Measurements from ENCODE around the gene MYO18A.
"Not testable (repeated sequence)": the region's sequence is repeated elsewhere in the genome, so short reads cannot be mapped to it uniquely, and the experiment has no call there.

Gene MYO18A

DNA sequence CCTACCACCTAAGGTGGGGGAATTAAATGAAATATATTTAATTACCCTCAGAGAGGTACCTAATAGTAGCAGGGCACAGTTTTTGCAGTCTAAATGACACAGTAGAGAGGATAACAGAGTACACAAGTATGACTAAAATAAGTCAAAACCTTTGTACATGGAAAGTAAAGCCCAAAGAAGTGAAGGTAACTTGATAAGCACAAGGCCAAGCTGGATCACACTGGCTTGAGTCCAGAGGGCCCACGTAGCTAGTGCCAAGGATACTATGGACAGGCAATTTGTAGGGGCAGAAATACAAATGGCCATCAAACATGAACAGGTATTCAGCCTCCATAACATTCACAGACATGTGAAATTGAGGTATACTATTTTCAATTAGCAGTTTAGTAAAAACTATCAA, 7.6 kb downstream of the MYO18A start:
- no peak overlapping the region for H2BK12ac ChIP-seq (ENCODE audit: low read length in 2 of 2)
- H3K79me1 ChIP-seq (replicated peaks; ENCODE audit: low read length, poor library complexity, severe bottlenecking) = peaks cover 15% of the 10 kb centered on the region
- H4K91ac ChIP-seq (ENCODE audit: low read length) = no peak overlapping the region
- no peak overlapping the region for H3K27ac ChIP-seq (ENCODE audit: low read length, poor library complexity, severe bottlenecking)
- no peak overlapping the region for H3K9ac ChIP-seq (ENCODE audit: low read length)
- no peak overlapping the region for H3K14ac ChIP-seq (ENCODE audit: low read length in 2 of 2)
- DNase-seq = no peak
- no peak overlapping the region for H2AFZ ChIP-seq (ENCODE audit: low read depth, low read length)
- H3K23ac ChIP-seq (ENCODE audit: low read length in 2 of 2) = no peak overlapping the region
- no peaks in the 10 kb centered on the region for H3K27me3 ChIP-seq (ENCODE audit: control insufficient read depth in 1 of 2, insufficient read depth in 1 of 2, low read length in 2 of 2)
- no peak overlapping the region for H4K8ac ChIP-seq (ENCODE audit: low read length)
- H3K18ac ChIP-seq (ENCODE audit: low read depth in 1 of 2, low read length in 2 of 2) = no peak overlapping the region
- no peak overlapping the region for H3K4ac ChIP-seq (ENCODE audit: low read depth in 1 of 2, low read length in 2 of 2)
- no peak overlapping the region for H2BK120ac ChIP-seq (ENCODE audit: low read depth, low read length)
- H3K4me2 ChIP-seq (ENCODE audit: low read length, poor library complexity, severe bottlenecking) = no peak overlapping the region
- H3K4me3 ChIP-seq (ENCODE audit: insufficient read depth in 1 of 2, low read depth in 1 of 2, low read length in 2 of 2) = no peak overlapping the region
- no peaks in the 10 kb centered on the region for H3K9me3 ChIP-seq (ENCODE audit: control insufficient read depth, low read length)
- H3K36me3 ChIP-seq (ENCODE audit: control insufficient read depth in 1 of 2, insufficient read depth in 2 of 2, low read depth in 1 of 2, low read length in 2 of 2) = peaks cover 2 to 4% of the 10 kb centered on the region in 2 experiments
- H2BK5ac ChIP-seq (ENCODE audit: low read depth, low read length, poor library complexity, severe bottlenecking) = no peak overlapping the region
- no peak overlapping the region for H2BK15ac ChIP-seq (ENCODE audit: low read depth, poor library complexity, severe bottlenecking)
- peak overlapping the region; percentile 34 for H2AK5ac ChIP-seq (ENCODE audit: low read length, severe bottlenecking)
- H3K4me1 ChIP-seq (ENCODE audit: control insufficient read depth, insufficient read depth, low read depth, low read length) = peaks cover 12% of the 10 kb centered on the region
- WGBS = 71% methylated on average over 1 of the region's 1 CpG

DNA sequence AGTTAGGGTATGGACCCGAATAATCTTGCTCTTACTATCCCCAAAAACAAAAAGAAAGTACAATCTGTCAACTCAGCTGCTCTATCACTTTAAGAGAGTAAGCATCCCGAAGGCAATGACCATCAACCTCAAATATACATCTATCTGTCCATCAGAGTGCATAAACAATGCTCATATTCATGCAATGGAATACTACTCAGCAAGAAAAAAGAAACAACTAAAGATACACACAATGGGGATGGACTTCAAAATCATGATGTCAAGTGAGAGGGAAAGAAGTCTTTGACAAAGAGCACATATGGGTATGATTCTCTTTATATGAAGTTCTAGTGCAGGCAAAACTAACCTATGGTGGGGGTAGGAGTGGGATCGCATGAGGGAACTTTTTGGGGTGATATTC, 9.5 kb downstream of the MYO18A start:
- H2BK15ac ChIP-seq (ENCODE audit: low read depth, poor library complexity, severe bottlenecking) = no peak overlapping the region
- H2BK5ac ChIP-seq (ENCODE audit: low read depth, low read length, poor library complexity, severe bottlenecking) = no peak overlapping the region
- no peak overlapping the region for H4K8ac ChIP-seq (ENCODE audit: low read length)
- H2AFZ ChIP-seq (ENCODE audit: low read depth, low read length) = no peak overlapping the region
- peaks cover 14% of the 10 kb centered on the region in 2 experiments for H3K36me3 ChIP-seq (ENCODE audit: control insufficient read depth in 1 of 2, insufficient read depth in 2 of 2, low read depth in 1 of 2, low read length in 2 of 2)
- no peak overlapping the region for H4K91ac ChIP-seq (ENCODE audit: low read length)
- WGBS = 94% methylated on average over 3 of the region's 3 CpGs
- H3K4ac ChIP-seq (ENCODE audit: low read depth in 1 of 2, low read length in 2 of 2) = no peak overlapping the region
- no peaks in the 10 kb centered on the region for H3K9me3 ChIP-seq (ENCODE audit: control insufficient read depth, low read length)
- DNase-seq = no peak
- H2BK12ac ChIP-seq (ENCODE audit: low read length in 2 of 2) = no peak overlapping the region
- peaks cover 20% of the 10 kb centered on the region for H3K79me1 ChIP-seq (replicated peaks; ENCODE audit: low read length, poor library complexity, severe bottlenecking)
- peaks cover 1% of the 10 kb centered on the region for H3K4me1 ChIP-seq (ENCODE audit: control insufficient read depth, insufficient read depth, low read depth, low read length)
- H2AK5ac ChIP-seq (ENCODE audit: low read length, severe bottlenecking) = no peak overlapping the region
- no peak overlapping the region for H3K23ac ChIP-seq (ENCODE audit: low read length in 2 of 2)
- H3K27ac ChIP-seq (ENCODE audit: low read length, poor library complexity, severe bottlenecking) = no peak overlapping the region
- no peak overlapping the region for H3K18ac ChIP-seq (ENCODE audit: low read depth in 1 of 2, low read length in 2 of 2)
- no peaks in the 10 kb centered on the region for H3K27me3 ChIP-seq (ENCODE audit: control insufficient read depth in 1 of 2, insufficient read depth in 1 of 2, low read length in 2 of 2)
- no peak overlapping the region for H2BK120ac ChIP-seq (ENCODE audit: low read depth, low read length)
- H3K4me3 ChIP-seq (ENCODE audit: insufficient read depth in 1 of 2, low read depth in 1 of 2, low read length in 2 of 2) = no peak overlapping the region
- H3K4me2 ChIP-seq (ENCODE audit: low read length, poor library complexity, severe bottlenecking) = no peak overlapping the region
- H3K14ac ChIP-seq (ENCODE audit: low read length in 2 of 2) = no peak overlapping the region
- no peak overlapping the region for H3K9ac ChIP-seq (ENCODE audit: low read length)

- H3K4ac ChIP-seq (ENCODE audit: low read depth in 1 of 2, low read length in 2 of 2) = no peak overlapping the region
- H3K27ac ChIP-seq (ENCODE audit: low read length, poor library complexity, severe bottlenecking) = no peak overlapping the region
- no peak for DNase-seq
- WGBS = 97% methylated on average over 9 of the region's 9 CpGs
- no peak overlapping the region for H2BK5ac ChIP-seq (ENCODE audit: low read depth, low read length, poor library complexity, severe bottlenecking)
- no peak overlapping the region for H3K23ac ChIP-seq (ENCODE audit: low read length in 2 of 2)
- H3K9me3 ChIP-seq (ENCODE audit: control insufficient read depth, low read length) = no peaks in the 10 kb centered on the region
- no peak overlapping the region for H3K14ac ChIP-seq (ENCODE audit: low read length in 2 of 2)
- no peak overlapping the region for H2BK12ac ChIP-seq (ENCODE audit: low read length in 2 of 2)
- no peak overlapping the region for H3K4me3 ChIP-seq (ENCODE audit: insufficient read depth in 1 of 2, low read depth in 1 of 2, low read length in 2 of 2)
- H4K8ac ChIP-seq (ENCODE audit: low read length) = no peak overlapping the region
- H3K27me3 ChIP-seq (ENCODE audit: control insufficient read depth in 1 of 2, insufficient read depth in 1 of 2, low read length in 2 of 2) = no peaks in the 10 kb centered on the region
- no peak overlapping the region for H2AFZ ChIP-seq (ENCODE audit: low read depth, low read length)
- no peak overlapping the region for H3K18ac ChIP-seq (ENCODE audit: low read depth in 1 of 2, low read length in 2 of 2)
- no peaks in the 10 kb centered on the region for H3K4me1 ChIP-seq (ENCODE audit: control insufficient read depth, insufficient read depth, low read depth, low read length)
- H2BK120ac ChIP-seq (ENCODE audit: low read depth, low read length) = no peak overlapping the region
- no peak overlapping the region for H2AK5ac ChIP-seq (ENCODE audit: low read length, severe bottlenecking)
- H2BK15ac ChIP-seq (ENCODE audit: low read depth, poor library complexity, severe bottlenecking) = no peak overlapping the region
- H4K91ac ChIP-seq (ENCODE audit: low read length) = no peak overlapping the region
- H3K79me1 ChIP-seq (replicated peaks; ENCODE audit: low read length, poor library complexity, severe bottlenecking) = peaks cover 20% of the 10 kb centered on the region
- no peak overlapping the region for H3K4me2 ChIP-seq (ENCODE audit: low read length, poor library complexity, severe bottlenecking)
- H3K36me3 ChIP-seq (ENCODE audit: control insufficient read depth in 1 of 2, insufficient read depth in 2 of 2, low read depth in 1 of 2, low read length in 2 of 2) = peaks cover 19 to 21% of the 10 kb centered on the region in 2 experiments
- no peak overlapping the region for H3K9ac ChIP-seq (ENCODE audit: low read length)
Observed at GRCh38 chr17:29169806-29170591, 10.2 kb downstream of the MYO18A start.

DNA sequence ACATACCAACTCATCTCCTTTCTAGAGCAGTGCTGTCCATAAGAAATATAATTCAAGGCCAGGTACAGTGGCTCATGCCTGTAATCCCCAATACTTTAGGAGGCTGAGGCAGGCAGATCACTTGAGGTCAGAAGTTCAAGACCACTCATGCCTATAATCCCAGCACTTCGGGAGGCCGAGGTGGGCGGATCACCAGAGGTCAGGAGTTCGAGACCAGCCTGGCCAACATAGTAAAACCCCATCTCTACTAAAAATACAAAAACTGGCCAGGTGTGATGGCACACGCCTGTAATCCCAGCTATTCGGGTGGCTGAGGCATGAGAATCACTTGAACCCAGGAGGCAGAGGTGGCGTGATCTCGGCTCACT, 11.5 kb downstream of the MYO18A start:
- not testable (repeated sequence) for H3K4ac ChIP-seq (ENCODE audit: low read depth in 1 of 2, low read length in 2 of 2); H2AK5ac ChIP-seq (ENCODE audit: low read length, severe bottlenecking); H2BK120ac ChIP-seq (ENCODE audit: low read depth, low read length); H3K4me2 ChIP-seq (ENCODE audit: low read length, poor library complexity, severe bottlenecking); H2BK5ac ChIP-seq (ENCODE audit: low read depth, low read length, poor library complexity, severe bottlenecking); DNase-seq; H3K4me1 ChIP-seq (ENCODE audit: control insufficient read depth, insufficient read depth, low read depth, low read length); H4K91ac ChIP-seq (ENCODE audit: low read length); H2AFZ ChIP-seq (ENCODE audit: low read depth, low read length); H3K9ac ChIP-seq (ENCODE audit: low read length); H2BK15ac ChIP-seq (ENCODE audit: low read depth, poor library complexity, severe bottlenecking); H2BK12ac ChIP-seq (ENCODE audit: low read length in 2 of 2); H3K23ac ChIP-seq (ENCODE audit: low read length in 2 of 2); H4K8ac ChIP-seq (ENCODE audit: low read length); H3K4me3 ChIP-seq (ENCODE audit: insufficient read depth in 1 of 2, low read depth in 1 of 2, low read length in 2 of 2); H3K27me3 ChIP-seq (ENCODE audit: control insufficient read depth in 1 of 2, insufficient read depth in 1 of 2, low read length in 2 of 2); H3K27ac ChIP-seq (ENCODE audit: low read length, poor library complexity, severe bottlenecking); H3K9me3 ChIP-seq (ENCODE audit: control insufficient read depth, low read length); H3K14ac ChIP-seq (ENCODE audit: low read length in 2 of 2); H3K18ac ChIP-seq (ENCODE audit: low read depth in 1 of 2, low read length in 2 of 2)
- H3K36me3 ChIP-seq (ENCODE audit: control insufficient read depth in 1 of 2, insufficient read depth in 2 of 2, low read depth in 1 of 2, low read length in 2 of 2) = peaks cover 19 to 30% of the 10 kb centered on the region in 2 experiments
- peaks cover 30% of the 10 kb centered on the region for H3K79me1 ChIP-seq (replicated peaks; ENCODE audit: low read length, poor library complexity, severe bottlenecking)
- 97% methylated on average over 8 of the region's 8 CpGs for WGBS

Data from mesenchymal stem cell (in vitro differentiated cells and primary cell).